ENCODE measurements around the gene BFAR. TPM values are rescaled to one million over a fixed set of nuclear protein-coding genes. Genes with fewer than 3 reads are reported as not detected.

BFAR gene
- total and polyA plus RNA-seq, 10 of the 15 experiments (the other 5 are each of a cell fraction or from before 2014, with no cell fraction given): 34.6 to 62.0 (median 43.4) TPM

Small RNA genes within 50 kb of the gene (small RNA-seq; reads per million reads assigned to genes)
- gene RN7SL274P (not detected), gene RNU7-125P (not detected)

Other genes with a start within 250 kb of the BFAR start
- gene PARN, start 2.7 kb upstream of the BFAR start, total RNA-seq (2014; rRNA removed): 33.5 and 39.0 TPM in 2 replicates
- gene PARN, start 2.7 kb upstream of the BFAR start, total RNA-seq (2014; rRNA removed; fragmentation: Illumina TruSeq; extraction: Trizol): 53.1 and 57.1 TPM in 2 replicates
- gene PARN, start 2.7 kb upstream of the BFAR start, total RNA-seq (2021): 39.4 and 41.4 TPM in 2 replicates
- gene PARN, start 2.7 kb upstream of the BFAR start, polyA plus RNA-seq (2011; rRNA removed): 42.4 and 47.9 TPM in 2 replicates
- gene PARN, start 2.7 kb upstream of the BFAR start, polyA plus RNA-seq (2014; fragmentation: Illumina TruSeq; extraction: Trizol): 65.7 and 83.0 TPM in 2 replicates
- gene PARN, start 2.7 kb upstream of the BFAR start, polyA plus RNA-seq (2014; fragmentation: Nextera tagmentation; extraction: Ambion mirVana): 10 to 100 TPM; 15.6 to 25.1 TPM
- gene PARN, start 2.7 kb upstream of the BFAR start, polyA plus RNA-seq (2014; rRNA removed): 36.8 and 53.0 TPM in 2 replicates
- 10 to 100 TPM; 76.6 to 77.3 TPM for gene PARN, start 2.7 kb upstream of the BFAR start, polyA plus RNA-seq (2016; fragmentation: Nextera tagmentation; extraction: Ambion mirVana)
- not detected in 2 replicates for gene PLA2G10, start 61.4 kb downstream of the BFAR start, total RNA-seq (2014; rRNA removed)
- gene PLA2G10, start 61.4 kb downstream of the BFAR start, total RNA-seq (2014; rRNA removed; fragmentation: Illumina TruSeq; extraction: Trizol): not detected in 2 replicates
- not detected in 2 replicates for gene PLA2G10, start 61.4 kb downstream of the BFAR start, total RNA-seq (2021)
- gene PLA2G10, start 61.4 kb downstream of the BFAR start, polyA plus RNA-seq (2011; rRNA removed): not detected in 2 replicates
- not detected in 2 replicates for gene PLA2G10, start 61.4 kb downstream of the BFAR start, polyA plus RNA-seq (2014; fragmentation: Illumina TruSeq; extraction: Trizol)
- not detected for gene PLA2G10, start 61.4 kb downstream of the BFAR start, polyA plus RNA-seq (2014; fragmentation: Nextera tagmentation; extraction: Ambion mirVana)
- gene PLA2G10, start 61.4 kb downstream of the BFAR start, polyA plus RNA-seq (2014; rRNA removed): not detected in 2 replicates
- gene PLA2G10, start 61.4 kb downstream of the BFAR start, polyA plus RNA-seq (2016; fragmentation: Nextera tagmentation; extraction: Ambion mirVana): not detected
- 0.45 and 0.76 TPM in 2 replicates for gene NPIPA3, start 70.5 kb downstream of the BFAR start, total RNA-seq (2014; rRNA removed)
- gene NPIPA3, start 70.5 kb downstream of the BFAR start, total RNA-seq (2014; rRNA removed; fragmentation: Illumina TruSeq; extraction: Trizol): 1.2 and 1.4 TPM in 2 replicates
- gene NPIPA3, start 70.5 kb downstream of the BFAR start, total RNA-seq (2021): 1.4 and 1.6 TPM in 2 replicates
- 1.3 and 1.8 TPM in 2 replicates for gene NPIPA3, start 70.5 kb downstream of the BFAR start, polyA plus RNA-seq (2011; rRNA removed)
- gene NPIPA3, start 70.5 kb downstream of the BFAR start, polyA plus RNA-seq (2014; fragmentation: Illumina TruSeq; extraction: Trizol): 0.85 and 1.1 TPM in 2 replicates
- gene NPIPA3, start 70.5 kb downstream of the BFAR start, polyA plus RNA-seq (2014; fragmentation: Nextera tagmentation; extraction: Ambion mirVana): under 1 TPM; 0.37 to 0.42 TPM
- gene NPIPA3, start 70.5 kb downstream of the BFAR start, polyA plus RNA-seq (2014; rRNA removed): 0.72 and 1.2 TPM in 2 replicates
- gene NPIPA3, start 70.5 kb downstream of the BFAR start, polyA plus RNA-seq (2016; fragmentation: Nextera tagmentation; extraction: Ambion mirVana): 1 to 10 TPM in 1 of 2 experiments, not detected in 1; 1.2 TPM
- 0.45 TPM in 1 of 2 replicates, not detected in the other for gene NPIPA2, start 109.6 kb downstream of the BFAR start, total RNA-seq (2014; rRNA removed)
- 0.31 TPM in 1 of 2 replicates, not detected in the other for gene NPIPA2, start 109.6 kb downstream of the BFAR start, total RNA-seq (2014; rRNA removed; fragmentation: Illumina TruSeq; extraction: Trizol)
- 0.74 and 0.90 TPM in 2 replicates for gene NPIPA2, start 109.6 kb downstream of the BFAR start, total RNA-seq (2021)
- 1.0 and 1.2 TPM in 2 replicates for gene NPIPA2, start 109.6 kb downstream of the BFAR start, polyA plus RNA-seq (2011; rRNA removed)
- gene NPIPA2, start 109.6 kb downstream of the BFAR start, polyA plus RNA-seq (2014; fragmentation: Illumina TruSeq; extraction: Trizol): 1.7 and 2.2 TPM in 2 replicates
- under 1 TPM; 0.13 to 0.26 TPM for gene NPIPA2, start 109.6 kb downstream of the BFAR start, polyA plus RNA-seq (2014; fragmentation: Nextera tagmentation; extraction: Ambion mirVana)
- 0.85 and 1.2 TPM in 2 replicates for gene NPIPA2, start 109.6 kb downstream of the BFAR start, polyA plus RNA-seq (2014; rRNA removed)
- gene NPIPA2, start 109.6 kb downstream of the BFAR start, polyA plus RNA-seq (2016; fragmentation: Nextera tagmentation; extraction: Ambion mirVana): under 1 TPM in 1 of 2 experiments, not detected in 1; 0.66 TPM
- gene NOMO1, start 200.8 kb downstream of the BFAR start, total RNA-seq (2014; rRNA removed): 27.7 and 35.6 TPM in 2 replicates
- gene NOMO1, start 200.8 kb downstream of the BFAR start, total RNA-seq (2014; rRNA removed; fragmentation: Illumina TruSeq; extraction: Trizol): 31.0 and 33.0 TPM in 2 replicates
- gene NOMO1, start 200.8 kb downstream of the BFAR start, total RNA-seq (2021): 45.1 and 51.9 TPM in 2 replicates
- 17.1 and 28.3 TPM in 2 replicates for gene NOMO1, start 200.8 kb downstream of the BFAR start, polyA plus RNA-seq (2011; rRNA removed)
- 59.5 and 93.3 TPM in 2 replicates for gene NOMO1, start 200.8 kb downstream of the BFAR start, polyA plus RNA-seq (2014; fragmentation: Illumina TruSeq; extraction: Trizol)
- 10 to 100 TPM; 10.8 to 15.3 TPM for gene NOMO1, start 200.8 kb downstream of the BFAR start, polyA plus RNA-seq (2014; fragmentation: Nextera tagmentation; extraction: Ambion mirVana)
- 21.4 and 37.2 TPM in 2 replicates for gene NOMO1, start 200.8 kb downstream of the BFAR start, polyA plus RNA-seq (2014; rRNA removed)
- 10 to 100 TPM; 55.4 to 63.1 TPM for gene NOMO1, start 200.8 kb downstream of the BFAR start, polyA plus RNA-seq (2016; fragmentation: Nextera tagmentation; extraction: Ambion mirVana)

Data from GM12878 (cell line).